HepG2 (cell line): ENCODE results near the gene FEV. TPM values are rescaled to one million over a fixed set of nuclear protein-coding genes. Genes with fewer than 3 reads are reported as not detected.

ENCODE experiments used
- ATAC-seq: fragments of 200-7000 bp; cut with Tn5 transposase; 3 replicates; pipeline ENCODE4 v1.9.1; 2020; ENCODE audit warnings: mild to moderate bottlenecking, moderate library complexity
- BruUV-seq: library from RNA; stranded (reverse); fragments of 400-500 nt; replicated peaks from 2 replicates; lab custom pipeline; 2021; lab: Mats Ljungman, UMichigan
- CTCF ChIA-PET: fragments of 300-600 bp; formaldehyde crosslinking; extraction: SDS; loops from one replicate; lab custom pipeline; 2021; ENCODE audit warnings: low total read pairs, inconsistent platforms, low intra/inter-chr PET ratio; lab: Yijun Ruan, JAX
- POLR2A ChIA-PET: fragments of 350-600 bp; sonication (Branson Sonifier 250); formaldehyde crosslinking; loops from one replicate; lab custom pipeline; 2020; ENCODE audit warnings: antibody characterized with exemption, inconsistent platforms; lab: Yijun Ruan, JAX
- DNase-seq: peaks from one replicate; pipeline ENCODE4 v3.0.0-alpha.2; 2015; ENCODE audit warnings: low spot score
- FAIRE-seq: peaks from 3 replicates; lab custom pipeline; 2011; peaks lifted over from hg19 to GRCh38; lab: Jason Lieb, UNC
- H2AFZ ChIP-seq: one replicate; pipeline ENCODE4 v1.6.1; 2011; ENCODE audit warnings: low read length, inconsistent platforms
- H3K27ac ChIP-seq: fragments of 300-600 bp; 3 replicates; pipeline ENCODE4 v1.8.0; 2011; ENCODE audit warnings: mixed run types, mild to moderate bottlenecking, mixed read lengths, low read length, inconsistent platforms; ENCODE audit not compliant: insufficient read depth; ENCODE audit errors: extremely low read length
- H3K27me3 ChIP-seq, 2 experiments: fragments of 200-600 bp in 1 of 2; 2 replicates in 1 of 2; 3 replicates in 1 of 2; pipeline versions ENCODE4 v1.6.0 to v1.8.0; 2011; ENCODE audit warnings: low read length in 2 of 2, mild to moderate bottlenecking in 2 of 2, moderate library complexity in 2 of 2, inconsistent platforms in 1 of 2; ENCODE audit not compliant: insufficient read depth in 2 of 2, control insufficient read depth in 1 of 2
- H3K36me3 ChIP-seq, 2 experiments: fragments of 200-600 bp in 1 of 2; replicated peaks in 1 of 2; 2 replicates in 1 of 2; 3 replicates in 1 of 2; pipeline versions ENCODE4 v1.5.1 to v1.8.0; 2011; ENCODE audit warnings: low read length in 2 of 2, inconsistent platforms in 1 of 2; ENCODE audit not compliant: insufficient read depth in 2 of 2, control insufficient read depth in 1 of 2
- H3K4me1 ChIP-seq: 2 replicates; pipeline ENCODE4 v1.5.1; 2012; ENCODE audit warnings: low read length, inconsistent platforms; ENCODE audit not compliant: insufficient read depth
- H3K4me2 ChIP-seq: 2 replicates; pipeline ENCODE4 v1.6.0; 2011; ENCODE audit warnings: low read depth, low read length, inconsistent platforms
- H3K4me3 ChIP-seq, 3 experiments: fragments of 200-600 bp in 1 of 3; sonication (generic), shearing (Covaris generic) in 1 of 3; replicated peaks in 1 of 3; 2 replicates each; pipeline ENCODE4 v1.5.1; 2011 to 2016; ENCODE audit warnings: low read length in 3 of 3, inconsistent platforms in 2 of 3, low read depth in 2 of 3, mild to moderate bottlenecking in 2 of 3, control low read depth in 1 of 3, mixed read lengths in 1 of 3; ENCODE audit not compliant: insufficient read depth in 1 of 3
- H3K79me2 ChIP-seq: one replicate; pipeline ENCODE4 v1.6.1; 2011; ENCODE audit warnings: low read length, inconsistent platforms; ENCODE audit not compliant: insufficient read depth
- H3K9ac ChIP-seq: 2 replicates; pipeline ENCODE4 v1.6.0; 2011; ENCODE audit warnings: mild to moderate bottlenecking, low read depth, low read length, inconsistent platforms; ENCODE audit not compliant: insufficient read depth
- H3K9me3 ChIP-seq: 2 replicates; pipeline ENCODE4 v1.5.1; 2012; ENCODE audit warnings: mild to moderate bottlenecking, low read length
- H4K20me1 ChIP-seq: 2 replicates; pipeline ENCODE4 v1.6.0; 2011; ENCODE audit warnings: inconsistent platforms, mild to moderate bottlenecking, low read length, moderate library complexity; ENCODE audit not compliant: insufficient read depth
- EZH2 ChIP-seq: conservative IDR thresholded peaks from 2 replicates; pipeline ENCODE4 v1.6.1; 2012; ENCODE audit warnings: mild to moderate bottlenecking, low read depth, low read length, moderate library complexity
- MIER3 ChIP-seq: IDR thresholded peaks from 2 replicates; pipeline ENCODE4 v1.6.1; 2016; ENCODE audit warnings: missing compliant biosample characterization, borderline replicate concordance
- PHF8 ChIP-seq: sonication (generic); formaldehyde crosslinking; IDR thresholded peaks from 2 replicates; pipeline ENCODE4 v1.5.0; 2020; ENCODE audit warnings: missing genetic modification reagents
- STAT5B ChIP-seq: sonication (generic); formaldehyde crosslinking; IDR thresholded peaks from 2 replicates; pipeline ENCODE4 v1.4.0; 2020; ENCODE audit warnings: missing genetic modification reagents
- ZBTB20 ChIP-seq: sonication (generic); formaldehyde crosslinking; IDR thresholded peaks from 2 replicates; pipeline ENCODE4 v1.8.1; 2023; ENCODE audit warnings: missing genetic modification reagents, low read depth, mild to moderate bottlenecking, borderline replicate concordance
- ZNF407 ChIP-seq: sonication (generic); formaldehyde crosslinking; IDR thresholded peaks from one replicate; pipeline ENCODE4 v1.5.1; 2020; ENCODE audit warnings: mild to moderate bottlenecking, missing genetic modification reagents; ENCODE audit errors: not compliant biosample characterization
- ZNF441 ChIP-seq: sonication (generic); formaldehyde crosslinking; IDR thresholded peaks from 2 replicates; pipeline ENCODE4 v1.7.0; 2021; ENCODE audit warnings: missing genetic modification reagents, borderline replicate concordance
- ZNF615 ChIP-seq: sonication (generic); formaldehyde crosslinking; IDR thresholded peaks from 2 replicates; pipeline ENCODE4 v1.5.0; 2020; ENCODE audit warnings: mild to moderate bottlenecking, missing genetic modification reagents, borderline replicate concordance
- WGBS: methylation state at CpG from one replicate; pipeline ENCODE4 v1.1.6; 2017; ENCODE audit warnings: low lambda C conversion rate; 5-methylcytosine and 5-hydroxymethylcytosine counted together
- in situ Hi-C: cut with HindIII; loops from 2 replicates; pipeline ENCODE4 v1.10.0; 2017; ENCODE audit warnings: low pct_unique_long_range_greater_than_20kb; ENCODE audit not compliant: extremely low pct_ligation_motif_present
- intact Hi-C: fragments of 100-400 bp; cut with micrococcal nuclease; formaldehyde crosslinking; loops from one replicate; pipeline ENCODE4 v1.10.0; 2022; ENCODE audit not compliant: unreplicated experiment
- polyA plus RNA-seq, 8 experiments: library from polyadenylated mRNA; depleted of rRNA in 3 of 8; stranded (reverse) in 7 of 8; unstranded in 1 of 8; fragments of >200 nt; fragmentation: Illumina TruSeq in 4 of 8; extraction: Trizol in 4 of 8; gene quantifications; 2 replicates each; pipeline versions ENCODE4 v1.2.1 to v1.2.3, GENCODE V29; 2011 to 2016; ENCODE audit warnings: low read depth in 4 of 8, missing spikeins in 1 of 8, mixed read lengths in 1 of 8; ENCODE audit not compliant: insufficient read depth in 1 of 8
- total RNA-seq, 5 experiments: library from RNA; depleted of rRNA; stranded (reverse); fragments of >200 nt; fragmentation: Illumina TruSeq; extraction: Trizol; gene quantifications; 2 replicates each; pipeline ENCODE4 v1.2.3, GENCODE V29; 2016; ENCODE audit warnings: low read depth in 1 of 5

FEV gene
- total and polyA plus RNA-seq, 2 of the 13 experiments (the other 11 are each of a cell fraction or from before 2014, with no cell fraction given) = not detected

DNA sequence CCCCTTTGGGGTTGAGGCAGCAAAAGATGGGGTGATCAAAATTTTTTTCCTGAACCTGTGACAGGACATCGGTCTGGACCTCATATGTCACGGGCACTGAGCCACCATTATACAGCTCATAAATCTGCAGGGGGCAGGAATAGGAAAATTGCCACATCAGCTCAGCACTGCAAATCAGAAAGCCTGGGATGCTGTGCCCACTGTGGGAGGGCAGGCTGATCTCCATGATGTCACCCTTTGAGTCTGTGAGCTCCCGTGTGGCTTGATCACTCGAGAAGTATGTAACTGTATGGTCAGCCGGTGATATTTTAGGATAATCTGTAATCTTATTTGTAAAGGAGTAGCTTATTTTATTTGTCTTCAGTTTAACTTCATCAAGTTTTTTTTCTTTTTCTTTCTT, 25.9 kb upstream of the FEV start:
- Histone ChIP-seq H3K79me2 (no peaks in the 10 kb centered on the region), H3K36me3 (no peaks in the 10 kb centered on the region), H3K4me2 (no peak overlapping the region), H3K27ac (no peak overlapping the region), H3K4me3 (no peak overlapping the region), H2AFZ (no peak overlapping the region), H3K4me1 (peaks cover 7% of the 10 kb centered on the region; the same call in 1 of the 2 replicates), H3K9ac (no peak overlapping the region), H4K20me1 (no peaks in the 10 kb centered on the region; the same call in 1 of the 2 replicates), H3K27me3 (peaks cover 12 to 49% of the 10 kb centered on the region in 2 experiments), H3K9me3 (no peaks in the 10 kb centered on the region)
- intact Hi-C loops = no loop called here
- no peak for ATAC-seq
- BruUV-seq = no TSS peak
- FAIRE-seq = no peak
- POLR2A ChIA-PET = no interaction called here
- CTCF ChIA-PET = interaction anchor here (1.2 to 2.9 kb wide), 2 partner anchors 108 to 144 kb away, joined by 3 to 13 read pairs; no protein-coding TSS in a partner anchor
- 42% methylated on average over 5 of the region's 5 CpGs for WGBS
- no peak for DNase-seq
- TF ChIP-seq MIER3 (CRISPR knock-in tag) = no peak
- TF ChIP-seq ZBTB20 (CRISPR knock-in tag) = no peak
- TF ChIP-seq STAT5B (CRISPR knock-in tag) = no peak
- no peak for TF ChIP-seq ZNF407 (CRISPR knock-in tag)
- no peak for TF ChIP-seq EZH2
- no peak for TF ChIP-seq ZNF615 (CRISPR knock-in tag)
- no peak for TF ChIP-seq PHF8 (CRISPR knock-in tag)
- TF ChIP-seq ZNF441 (CRISPR knock-in tag) = no peak
- TF ChIP-seq, all 625 proteins: peak for 0
- in situ Hi-C loops = no loop called here
